Stimulated activated CD4-positive, alpha-beta T cell treated with anti-CD3 and anti-CD28 coated beads, Interleukin-1b, Interleukin-23, amount 100 ng/mL, for 4 hours (primary cell): ENCODE measurements around the gene EPB41L2.
A peak's percentile ranks its signal among the peaks of the same experiment; 100 is the strongest.
"Not testable (repeated sequence)": the region's sequence is repeated elsewhere in the genome, so short reads cannot be mapped to it uniquely, and the experiment has no call there.

Source experiments
- DNase-seq, 2 donors: peaks; one replicate each; pipeline ENCODE4 v3.0.0-alpha.2; 2020; ENCODE audit warnings: low read depth in 2 of 2

Gene EPB41L2

GRCh38 chr6:131063028-131063763, at the start of gene EPB41L2:
EPB41L2 (minus strand) TSS chr6:131063245; CDS start chr6:130956485, 106,760 bp downstream.
- DNase-seq: peak; percentile 71 to 80

- DNase-seq: no peak
Observed at GRCh38 chr6:131112249-131112648, 49.2 kb upstream of the EPB41L2 start.

- no peak for DNase-seq
Observed at GRCh38 chr6:131107151-131107550, 44.1 kb upstream of the EPB41L2 start.

- no peak for DNase-seq
Observed at GRCh38 chr6:131103901-131104300, 40.9 kb upstream of the EPB41L2 start.

- DNase-seq: no peak
Observed at GRCh38 chr6:131103296-131103695, 40.3 kb upstream of the EPB41L2 start.

GRCh38 chr6:131101911-131102680, 39.1 kb upstream of the EPB41L2 start:
- DNase-seq: no peak

GRCh38 chr6:131096786-131097185, 33.7 kb upstream of the EPB41L2 start:
- no peak for DNase-seq

- no peak for DNase-seq
Observed at GRCh38 chr6:131093334-131093733, 30.3 kb upstream of the EPB41L2 start.

GRCh38 chr6:131091944-131092343, 28.9 kb upstream of the EPB41L2 start:
- DNase-seq: not testable (repeated sequence)

- not testable (repeated sequence) for DNase-seq
Observed at GRCh38 chr6:131090339-131090738, 27.3 kb upstream of the EPB41L2 start.

GRCh38 chr6:131084982-131085381, 21.9 kb upstream of the EPB41L2 start:
- no peak for DNase-seq

- no peak for DNase-seq
Observed at GRCh38 chr6:131083687-131084086, 20.6 kb upstream of the EPB41L2 start.

GRCh38 chr6:131082335-131082734, 19.3 kb upstream of the EPB41L2 start:
- no peak for DNase-seq

GRCh38 chr6:131080084-131080483, 17.0 kb upstream of the EPB41L2 start:
- DNase-seq: no peak

GRCh38 chr6:131073577-131073976, 10.5 kb upstream of the EPB41L2 start:
- no peak for DNase-seq

- DNase-seq: no peak
Observed at GRCh38 chr6:131070061-131070460, 7.0 kb upstream of the EPB41L2 start.

- DNase-seq: no peak
Observed at GRCh38 chr6:131068165-131068564, 5.1 kb upstream of the EPB41L2 start.

GRCh38 chr6:131067521-131067920, 4.5 kb upstream of the EPB41L2 start:
- DNase-seq: no peak

- no peak for DNase-seq
Observed at GRCh38 chr6:131065824-131066171, 2.8 kb upstream of the EPB41L2 start.

- no peak for DNase-seq
Observed at GRCh38 chr6:131065112-131065823, 2.2 kb upstream of the EPB41L2 start.

GRCh38 chr6:131063764-131064272, 773 bp upstream of the EPB41L2 start:
- no peak for DNase-seq
